ENCODE measurements around the gene KITLG.
"Not testable (repeated sequence)": the region's sequence is repeated elsewhere in the genome, so short reads cannot be mapped to it uniquely, and the experiment has no call there.

The KITLG gene

GRCh38 chr12:88471331-88472045 lies 108.8 kb downstream of the KITLG start:
- DNase-seq (ENCODE audit: low read depth), result peak; percentile 99
- no peak overlapping the region for H3K4me3 ChIP-seq (ENCODE audit: low read length)
- TF ChIP-seq CTCF (conservative IDR thresholded peaks at IDR 0.05; ENCODE audit: low read depth, low read length), result no peak

- no peak for DNase-seq (ENCODE audit: low read depth)
- no peak overlapping the region for H3K4me3 ChIP-seq (ENCODE audit: low read length)
- TF ChIP-seq CTCF (conservative IDR thresholded peaks at IDR 0.05; ENCODE audit: low read depth, low read length), result no peak
Observed at GRCh38 chr12:88469154-88469553, 111.1 kb downstream of the KITLG start.

GRCh38 chr12:88468581-88468980 lies 111.7 kb downstream of the KITLG start:
- DNase-seq (ENCODE audit: low read depth), result no peak
- TF ChIP-seq CTCF (conservative IDR thresholded peaks at IDR 0.05; ENCODE audit: low read depth, low read length), result no peak
- H3K4me3 ChIP-seq (ENCODE audit: low read length), result no peak overlapping the region

GRCh38 chr12:88466708-88467107 lies 113.6 kb downstream of the KITLG start:
- not testable (repeated sequence) for H3K4me3 ChIP-seq (ENCODE audit: low read length)

GRCh38 chr12:88458327-88458726 lies 121.9 kb downstream of the KITLG start:
- TF ChIP-seq CTCF (conservative IDR thresholded peaks at IDR 0.05; ENCODE audit: low read depth, low read length), result no peak
- DNase-seq (ENCODE audit: low read depth), result no peak
- H3K4me3 ChIP-seq (ENCODE audit: low read length), result no peak overlapping the region

More at GRCh38 chr12:88466708-88467107, 113.6 kb downstream of the KITLG start:
- DNase-seq (ENCODE audit: low read depth), result not testable (repeated sequence)

- TF ChIP-seq CTCF (conservative IDR thresholded peaks at IDR 0.05; ENCODE audit: low read depth, low read length), result no peak
- peak; percentile 48 for DNase-seq (ENCODE audit: low read depth)
- H3K4me3 ChIP-seq (ENCODE audit: low read length), result no peak overlapping the region
Observed at GRCh38 chr12:88453323-88453722, 126.9 kb downstream of the KITLG start.

- no peak for DNase-seq (ENCODE audit: low read depth)
- no peak overlapping the region for H3K4me3 ChIP-seq (ENCODE audit: low read length)
- no peak for TF ChIP-seq CTCF (conservative IDR thresholded peaks at IDR 0.05; ENCODE audit: low read depth, low read length)
Observed at GRCh38 chr12:88451205-88451604, 129.1 kb downstream of the KITLG start.

Measured in retinal pigment epithelial cell (primary cell).